Limb (tissue), 2 donors: Measurements from ENCODE around the gene PSMB3.

Source experiments
- DNase-seq, 2 donors: peaks; one replicate each; pipeline ENCODE4 v3.0.0-alpha.2; 2016; ENCODE audit errors: extremely low spot score in 2 of 2

Gene PSMB3

DNA sequence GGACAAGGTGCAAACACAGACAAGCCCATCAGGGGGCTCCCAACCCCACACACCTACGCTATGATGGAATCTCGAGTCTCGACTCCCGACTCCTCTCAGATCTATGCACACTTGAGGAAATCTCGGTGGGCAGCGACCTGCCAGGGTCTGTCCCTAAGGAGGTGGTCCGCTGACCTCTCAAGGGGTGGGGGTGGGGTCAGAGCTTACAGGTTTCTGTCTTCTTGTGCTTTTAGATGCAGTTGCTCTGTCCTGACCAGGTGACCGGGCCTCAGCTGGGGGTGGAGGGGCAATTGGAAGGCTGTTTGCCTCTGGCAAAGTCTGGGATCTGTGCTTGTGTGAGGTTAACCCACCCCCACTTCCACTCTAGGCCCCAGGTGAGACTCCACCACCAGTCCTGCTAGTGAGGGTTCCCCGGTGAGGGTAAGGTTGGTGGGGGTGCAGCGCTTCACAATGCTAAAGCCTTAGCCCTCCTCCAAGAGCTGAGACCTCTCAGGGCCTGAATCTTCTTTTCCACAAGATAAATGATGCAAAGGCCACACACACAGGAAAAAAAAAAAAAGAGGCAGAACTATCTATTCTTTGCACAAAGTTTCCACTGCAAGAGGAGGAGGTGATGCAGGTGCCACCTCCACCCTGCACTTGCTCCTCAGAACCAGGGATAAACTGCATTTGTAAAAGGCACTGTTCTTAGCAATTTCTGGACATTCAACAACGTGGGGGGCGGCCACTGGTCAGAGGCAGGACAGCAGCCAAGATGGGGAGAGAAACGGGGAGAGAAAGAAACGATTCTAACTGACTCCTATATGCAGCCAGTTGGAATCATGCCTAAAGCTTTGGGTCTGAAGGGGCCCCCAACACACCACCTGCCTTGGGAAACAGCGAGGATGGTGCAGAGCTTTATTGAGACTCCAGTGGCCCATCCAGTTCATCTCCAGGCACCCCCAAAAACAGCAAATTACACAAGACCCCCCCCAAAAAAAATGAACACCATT is 18.3 kb upstream of the PSMB3 start:
- peak in 1 of 2 donors; percentile 39 for DNase-seq

DNA sequence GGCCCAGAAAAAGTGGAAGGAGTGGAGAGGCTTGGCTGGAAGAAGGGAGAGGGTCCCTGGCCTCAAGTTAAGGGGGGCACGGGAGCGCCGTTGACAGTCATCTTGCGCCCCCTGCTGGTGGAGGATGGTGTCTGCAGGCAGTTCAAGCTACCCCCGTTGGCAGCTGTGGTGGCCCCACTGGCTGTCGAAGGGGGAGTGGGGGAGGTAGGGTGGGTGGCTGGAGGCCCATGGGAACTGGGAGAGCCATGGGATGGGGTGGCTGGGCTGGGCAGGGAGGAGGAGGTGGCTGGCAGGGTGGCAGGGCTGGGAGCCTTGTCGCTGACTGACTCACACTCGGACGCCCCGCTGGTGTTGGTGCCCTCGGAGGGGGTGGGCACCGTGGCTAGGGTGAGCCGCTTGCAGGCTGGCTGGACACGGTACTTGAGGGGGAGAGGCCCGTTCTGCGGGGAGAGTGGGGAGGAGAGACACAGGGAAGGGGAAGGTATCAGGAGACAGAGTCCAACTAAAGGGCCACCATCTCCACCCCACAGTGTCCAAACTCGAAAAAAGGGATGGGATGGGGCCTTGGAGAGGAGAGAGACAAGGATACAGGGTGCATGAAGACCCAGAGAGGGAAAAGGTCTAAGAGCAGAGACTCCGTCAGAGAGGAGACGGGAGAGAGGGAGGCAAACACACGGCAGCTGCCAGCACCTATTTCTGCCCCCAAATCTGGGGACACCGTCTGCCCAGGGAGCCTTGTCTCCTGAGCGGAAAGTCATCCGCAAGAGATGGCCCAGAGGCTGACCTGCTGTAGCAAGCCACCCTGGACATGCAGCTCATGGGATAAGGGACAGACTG is 17.2 kb upstream of the PSMB3 start:
- DNase-seq = peak in 1 of 2 donors; percentile 86

DNA sequence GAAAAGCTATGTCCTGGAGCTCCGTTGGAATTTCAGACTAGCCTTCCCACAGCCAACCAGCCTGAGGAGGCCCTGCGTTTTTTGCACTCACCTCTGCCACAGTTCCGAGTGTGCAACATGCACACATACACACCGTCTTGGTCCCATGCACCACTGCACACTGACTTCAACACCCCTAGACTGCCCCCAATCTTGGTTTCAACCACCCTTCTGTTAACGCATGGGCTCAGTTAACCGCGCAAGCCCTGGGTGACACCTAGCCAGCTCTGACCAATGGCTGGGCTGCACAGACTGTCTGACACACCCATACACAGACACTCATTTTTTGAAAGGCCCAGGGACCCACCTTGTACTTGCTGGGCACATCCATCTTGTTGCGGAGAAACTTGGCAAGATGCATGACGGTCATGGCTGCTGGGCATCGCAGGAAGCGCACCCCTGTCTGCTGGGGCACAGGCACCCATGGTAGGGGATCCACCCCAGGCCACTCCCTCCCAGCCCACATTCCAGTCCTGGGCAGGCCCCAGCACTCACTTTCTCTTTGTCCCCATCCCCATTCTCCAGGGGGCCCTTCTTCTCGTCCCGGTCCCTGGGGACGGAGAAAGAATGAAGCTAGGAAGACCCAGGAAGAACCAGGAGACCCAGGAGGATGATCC is 14.4 kb upstream of the PSMB3 start:
- DNase-seq = no peak

DNA sequence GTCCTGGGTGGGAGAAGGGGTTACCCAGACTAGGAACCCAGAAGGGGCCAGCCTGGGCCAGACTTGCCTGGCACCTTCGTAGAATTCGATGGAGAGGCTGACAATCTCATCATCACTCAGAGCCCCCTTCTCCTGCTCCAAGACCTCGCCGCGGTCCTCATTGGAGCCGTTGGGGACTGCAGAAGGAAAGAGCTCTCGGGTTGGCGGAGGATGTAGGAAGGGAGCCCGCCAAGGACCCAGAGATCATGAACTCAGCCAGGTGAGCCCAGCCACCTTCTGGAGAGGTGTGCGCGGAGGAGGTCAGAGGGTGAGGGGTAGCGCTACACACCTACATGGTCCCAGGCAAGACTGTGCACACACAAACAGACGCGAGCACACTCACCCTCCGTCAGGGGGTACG is 13.9 kb upstream of the PSMB3 start:
- no peak for DNase-seq

DNA sequence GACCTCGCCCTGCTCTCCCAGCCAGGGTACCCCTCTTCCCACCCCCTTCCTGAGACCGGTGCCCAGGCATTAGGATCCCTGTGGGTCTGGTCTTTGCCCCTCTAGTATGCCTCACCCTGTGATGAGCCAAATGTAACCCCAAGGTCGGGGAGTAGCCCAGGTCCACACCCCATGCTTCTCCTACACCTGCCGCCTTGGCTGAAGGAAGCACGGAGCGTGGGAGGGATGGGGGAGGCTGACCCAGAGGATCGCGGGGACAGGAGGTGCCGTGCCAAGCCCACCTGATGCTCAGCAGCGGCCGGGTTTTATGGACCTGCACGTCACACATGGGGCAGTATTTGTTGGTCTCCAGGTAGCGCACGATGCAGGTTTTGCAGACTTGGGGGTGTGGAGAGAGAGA is 13.2 kb upstream of the PSMB3 start:
- no peak for DNase-seq

DNA sequence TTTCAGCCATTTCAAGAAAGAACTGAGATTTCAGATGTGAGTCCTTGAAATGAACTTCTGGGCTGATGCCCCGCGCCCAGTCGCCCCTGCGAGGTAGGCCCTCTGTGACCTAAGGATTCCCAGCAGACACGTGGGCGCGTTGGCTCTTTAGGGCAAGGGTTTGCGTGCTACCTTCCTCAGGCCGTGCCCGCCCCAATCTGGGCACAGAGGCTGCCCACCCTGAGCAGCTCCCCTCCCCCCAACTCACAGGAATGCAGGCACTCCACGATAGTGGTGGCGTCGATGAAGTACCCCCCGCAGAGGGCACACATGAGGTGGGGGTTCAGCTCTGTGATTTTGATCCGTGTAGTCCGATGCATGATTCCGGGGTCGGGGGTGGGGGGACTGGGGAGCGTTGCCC is 12.5 kb upstream of the PSMB3 start:
- DNase-seq = no peak

DNA sequence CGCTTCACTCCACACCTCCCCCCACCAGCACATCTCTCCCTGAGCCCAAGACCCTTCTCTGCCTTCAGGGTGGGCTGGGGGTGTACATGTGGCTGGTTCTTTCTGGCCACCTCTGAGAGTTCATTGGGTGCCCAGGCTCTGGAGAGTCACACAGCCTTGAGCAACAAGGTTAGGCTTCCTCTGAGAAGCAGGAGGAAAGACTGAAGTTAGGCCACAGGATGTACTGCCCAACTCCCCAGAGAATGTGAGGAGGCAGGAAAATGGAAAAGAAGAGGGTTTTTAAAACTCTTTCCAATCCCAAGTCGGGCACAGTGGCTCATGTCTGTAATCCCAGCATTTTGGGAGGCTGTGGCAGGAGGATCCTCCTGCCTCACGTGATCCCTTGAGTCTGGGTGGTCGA is 11.7 kb upstream of the PSMB3 start:
- DNase-seq = no peak

DNA sequence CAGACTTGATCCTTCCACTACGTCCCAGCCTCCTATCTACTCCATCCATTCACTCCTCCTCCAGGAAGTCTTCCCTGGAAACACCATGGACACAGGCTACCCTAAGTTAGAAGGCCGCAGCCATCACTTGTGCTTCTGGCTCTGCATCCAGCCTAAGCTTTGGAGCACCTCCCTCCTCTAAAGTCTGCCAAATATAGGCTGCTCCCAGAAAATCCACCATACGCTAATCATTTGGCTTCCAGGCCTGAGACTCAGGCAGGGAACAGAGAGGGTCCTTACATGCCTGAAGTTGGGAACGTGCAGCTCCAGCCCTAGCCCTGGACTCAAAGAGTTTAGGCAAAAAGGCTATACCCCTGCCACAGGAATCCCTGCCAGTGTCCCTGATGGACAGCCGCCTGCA is 11.1 kb upstream of the PSMB3 start:
- DNase-seq = peak in 1 of 2 donors; percentile 31

DNA sequence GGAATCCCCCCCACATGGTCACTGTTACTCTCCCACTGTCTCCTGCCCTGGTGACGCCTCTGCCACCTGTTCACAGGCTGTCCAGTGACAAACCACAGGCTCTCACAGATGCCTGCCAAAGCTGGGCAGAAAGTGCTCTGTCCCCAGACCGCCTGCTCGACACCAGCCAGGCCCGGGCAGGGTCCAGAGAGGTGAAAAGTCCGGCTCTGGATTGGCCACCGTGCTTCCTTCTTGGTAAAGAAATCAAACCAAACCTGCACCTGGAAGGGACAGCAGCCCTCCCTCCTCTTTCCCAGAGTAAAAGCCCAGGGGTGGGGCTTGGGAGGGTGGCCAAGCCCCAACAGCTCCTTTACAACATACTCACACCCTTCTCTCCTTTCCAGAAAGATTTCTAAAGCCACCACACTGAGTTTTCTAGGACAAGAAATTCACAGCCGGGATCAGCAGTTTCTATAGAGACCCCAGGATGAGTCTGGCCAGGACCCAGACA is 10.6 kb upstream of the PSMB3 start:
- peak in 1 of 2 donors; percentile 82 for DNase-seq

DNA sequence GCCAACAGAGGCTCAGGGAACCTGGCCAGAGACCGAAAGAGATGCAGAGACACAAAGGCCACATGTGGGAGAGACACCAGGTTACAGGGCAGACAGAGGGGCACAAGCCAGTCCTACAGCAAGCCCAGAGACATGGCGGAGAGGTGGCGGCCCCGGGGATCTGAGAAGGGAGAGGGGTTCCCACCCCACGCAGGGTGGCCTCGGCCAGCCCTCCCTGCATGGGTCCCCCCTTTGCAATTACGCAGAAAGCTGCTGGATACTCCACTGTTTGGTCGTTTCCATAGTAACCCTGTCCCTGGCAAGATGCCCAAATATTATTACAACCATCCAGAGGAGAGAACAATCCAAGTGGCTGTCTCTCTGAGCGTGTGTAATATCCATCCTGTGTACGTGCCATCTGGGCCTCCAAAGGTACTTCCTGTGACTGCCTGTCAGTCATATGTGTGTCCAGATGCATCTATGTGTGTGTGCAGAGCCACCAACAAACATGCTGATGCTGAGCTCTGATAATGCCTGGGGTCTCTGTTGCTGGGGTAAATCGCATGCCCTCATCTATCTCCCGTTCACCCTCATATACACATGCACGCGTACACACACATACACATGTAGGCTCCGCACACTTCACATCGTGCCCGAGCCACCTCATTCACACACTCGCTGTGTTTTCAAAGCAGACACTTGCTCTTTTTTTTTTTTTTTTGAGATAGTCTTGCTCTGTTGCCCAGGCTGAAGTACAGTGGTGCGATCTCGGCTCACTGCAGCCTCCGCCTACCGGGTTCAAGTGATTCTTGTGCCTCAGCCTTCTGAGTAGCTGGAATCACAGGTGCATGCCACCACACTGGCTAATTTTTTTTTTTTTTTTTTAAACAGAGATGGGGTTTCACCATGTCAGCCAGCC is 9.9 kb upstream of the PSMB3 start:
- DNase-seq = peak; percentile 89 to 95

DNA sequence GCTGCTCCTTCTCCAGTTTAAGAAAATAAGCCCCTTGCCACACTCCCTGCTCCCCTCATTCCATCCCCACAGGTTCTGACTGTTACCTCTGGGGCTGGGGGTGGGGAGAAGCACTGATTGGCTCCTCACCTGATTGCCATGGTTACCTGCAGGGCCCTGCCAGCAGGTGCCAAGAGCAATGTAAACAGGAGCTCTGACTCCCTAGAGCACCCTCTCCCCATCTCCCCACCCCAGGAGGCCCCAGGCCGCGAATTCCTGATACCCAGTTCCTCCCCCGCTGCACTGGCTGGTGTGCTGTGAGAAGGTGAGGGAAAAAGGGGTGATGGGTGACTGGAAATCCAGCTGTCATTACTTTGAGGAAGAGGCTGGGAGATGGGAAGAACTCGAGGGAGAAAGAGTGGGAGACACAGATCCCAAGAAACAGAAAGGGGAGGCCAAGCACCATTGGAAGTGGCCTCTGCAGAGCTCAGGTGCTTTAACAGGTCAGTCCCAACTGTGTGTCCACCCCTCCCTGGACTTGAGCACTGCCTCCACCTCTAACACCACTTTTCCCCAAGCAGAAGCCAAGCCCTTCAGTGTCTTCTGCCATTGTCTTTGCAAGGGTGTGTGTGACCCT is 8.9 kb upstream of the PSMB3 start:
- DNase-seq = no peak

DNA sequence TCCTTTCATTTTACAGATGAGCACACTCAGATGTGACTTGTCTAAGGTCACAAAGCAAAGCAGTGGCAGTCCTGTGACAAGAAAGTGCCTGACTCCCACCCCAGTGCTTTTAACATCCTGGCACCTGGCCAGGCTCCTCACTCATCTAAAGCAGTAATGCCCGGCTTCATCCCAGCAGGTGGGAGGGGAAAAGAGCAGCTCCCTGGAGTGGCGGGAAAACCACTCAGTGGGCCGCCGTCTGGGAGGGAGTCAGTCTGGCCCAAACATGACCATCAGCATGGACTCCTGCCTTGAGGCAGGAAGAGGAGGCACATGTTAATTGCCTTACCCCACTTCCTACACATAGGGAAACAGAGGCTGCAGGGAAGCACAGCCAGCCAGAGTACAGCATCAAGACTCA is 7.0 kb upstream of the PSMB3 start:
- DNase-seq = no peak

DNA sequence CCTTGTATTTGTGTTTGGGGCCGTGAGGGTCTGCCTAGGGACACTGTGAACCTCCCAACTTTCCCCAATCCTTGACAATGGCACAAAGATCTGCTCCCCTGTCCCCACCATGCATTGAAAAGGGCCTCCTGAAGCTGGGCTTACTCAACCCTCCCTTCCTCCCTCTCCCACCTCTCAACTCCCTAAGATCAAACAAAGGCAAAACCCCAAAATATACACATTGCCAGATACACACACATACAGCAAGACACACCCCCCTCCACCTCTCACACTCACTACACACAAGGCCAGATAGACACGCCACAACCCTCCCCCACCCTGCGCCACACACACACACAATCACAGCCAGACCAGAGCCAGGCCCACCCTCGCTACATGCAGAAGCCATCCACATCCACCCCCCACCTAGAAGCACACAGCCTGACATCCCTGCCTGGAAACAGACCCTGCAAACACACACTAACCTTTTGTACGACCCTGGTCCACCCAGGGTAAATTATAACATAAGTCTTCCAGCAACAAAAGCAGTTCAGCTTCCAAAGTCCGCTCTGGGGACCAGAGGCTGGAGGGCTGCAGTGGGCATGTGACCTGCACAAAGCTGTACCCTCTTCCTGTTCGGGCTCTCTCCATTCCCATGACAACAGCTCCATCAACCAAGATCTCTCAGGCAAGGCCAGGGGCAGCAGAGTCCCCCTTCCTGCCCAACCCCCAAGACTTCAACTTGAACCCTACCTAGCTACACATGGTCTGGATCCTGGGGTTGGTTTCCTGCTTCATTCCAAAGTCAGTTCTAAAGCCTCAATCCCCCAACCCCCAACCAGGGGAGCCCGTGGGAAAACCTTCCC is 6.3 kb upstream of the PSMB3 start:
- DNase-seq = no peak

DNA sequence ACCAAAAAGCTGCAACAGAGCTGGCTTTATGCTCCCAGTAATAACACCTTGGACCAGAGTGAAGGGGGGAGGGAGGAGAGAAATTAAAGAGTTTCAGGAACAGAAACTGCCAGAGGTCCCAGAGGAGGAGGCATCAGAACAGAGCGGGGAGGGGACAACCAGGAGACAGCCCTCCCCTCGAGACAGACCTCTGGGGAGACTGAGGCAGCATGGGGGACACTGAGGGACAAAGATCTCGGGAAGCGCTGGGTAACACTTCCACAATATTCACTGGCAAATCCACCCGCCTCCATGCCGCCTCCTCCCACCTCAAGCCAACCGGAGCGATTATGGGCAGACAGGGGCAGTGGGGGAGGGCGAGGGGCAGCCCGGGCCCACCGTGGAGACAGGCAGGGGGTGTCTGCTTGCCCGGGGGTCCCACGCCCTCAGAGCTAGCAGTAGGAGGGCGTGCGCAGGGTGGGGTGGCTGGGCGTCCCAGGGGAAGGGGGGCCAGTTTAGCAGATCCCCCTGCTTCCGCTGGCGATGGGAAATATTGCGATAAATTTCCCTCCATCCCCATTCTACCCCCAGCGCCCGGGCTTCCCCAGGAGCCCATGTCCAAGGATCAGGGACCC is 5.6 kb upstream of the PSMB3 start:
- DNase-seq = no peak

DNA sequence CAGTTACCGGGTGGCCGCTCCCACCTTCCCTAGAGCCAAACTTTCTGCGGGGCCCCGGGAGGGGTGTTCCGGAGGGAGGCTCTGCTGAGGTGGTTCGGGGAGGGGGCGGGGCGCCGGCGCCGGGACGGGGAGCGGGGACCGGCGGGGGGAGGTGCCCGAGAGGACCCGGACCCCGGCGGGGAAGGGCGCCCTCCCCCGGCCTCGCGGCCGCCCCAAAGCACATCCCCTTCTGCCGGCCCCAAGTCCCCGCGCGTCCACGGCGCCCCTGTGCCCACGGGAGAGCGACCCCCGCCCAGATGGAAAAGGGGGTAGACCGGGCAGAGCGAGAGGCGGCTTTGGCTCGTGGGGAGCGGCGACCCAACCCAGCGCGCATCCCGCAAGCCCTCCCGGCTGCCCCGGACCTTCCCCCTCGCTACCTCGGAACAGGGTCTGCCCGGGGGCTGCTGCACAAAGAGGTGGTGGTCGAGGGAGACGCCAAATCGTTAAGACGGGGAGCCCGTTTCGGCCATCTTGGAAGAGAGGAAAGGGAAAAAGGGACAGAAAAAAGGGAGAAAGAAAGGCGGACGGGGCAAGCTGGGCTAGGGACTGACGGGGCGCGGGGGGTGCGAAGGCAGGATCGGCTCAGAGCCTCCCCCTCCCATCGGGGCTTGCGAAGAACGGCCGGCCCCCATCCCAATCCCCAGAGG is 4.9 kb upstream of the PSMB3 start:
- peak in 1 of 2 donors; percentile 85 for DNase-seq

DNA sequence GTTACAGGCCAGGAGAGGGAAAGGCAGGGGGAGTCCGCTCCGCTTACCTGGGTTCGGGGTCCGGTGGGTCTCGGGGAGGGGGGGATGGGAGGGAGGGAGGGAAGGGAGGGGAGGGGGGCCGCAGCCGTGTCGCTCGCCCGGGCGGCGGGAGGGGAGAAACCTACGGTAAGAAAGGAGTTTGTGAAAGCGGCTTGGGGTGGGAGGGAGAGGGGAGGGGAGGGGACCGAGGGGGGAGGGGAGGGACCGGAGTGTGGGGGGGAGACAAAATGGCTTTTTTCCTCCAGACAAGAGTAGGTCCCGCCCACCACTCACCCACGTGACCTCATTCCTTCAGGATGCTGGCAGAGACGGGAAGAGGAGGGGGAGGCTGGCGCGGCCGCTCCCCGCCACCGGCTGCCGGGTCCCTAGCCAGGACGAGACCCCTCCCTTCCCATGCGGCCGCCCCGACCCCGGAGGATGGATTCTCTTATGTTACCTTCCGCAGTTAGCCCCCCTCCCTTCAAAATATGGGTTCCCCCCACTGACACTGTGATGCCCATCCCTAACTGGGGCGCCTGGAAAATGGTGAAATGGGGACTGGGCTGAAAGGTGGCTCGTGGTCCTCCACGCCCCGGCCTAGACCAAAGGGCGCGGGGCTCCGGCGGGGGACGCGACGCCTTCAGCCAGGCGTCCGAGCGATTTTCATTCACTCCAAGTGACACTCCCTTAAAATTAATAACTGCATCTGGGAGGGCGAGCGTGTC is 4.2 kb upstream of the PSMB3 start, which contains the start of gene PCGF2:
TSS of gene PCGF2 (minus strand) at position 188 of the 743 bp plus-strand sequence. CDS start 7,934 bp downstream, outside the sequence.
- DNase-seq = peak; percentile 93 to 96

DNA sequence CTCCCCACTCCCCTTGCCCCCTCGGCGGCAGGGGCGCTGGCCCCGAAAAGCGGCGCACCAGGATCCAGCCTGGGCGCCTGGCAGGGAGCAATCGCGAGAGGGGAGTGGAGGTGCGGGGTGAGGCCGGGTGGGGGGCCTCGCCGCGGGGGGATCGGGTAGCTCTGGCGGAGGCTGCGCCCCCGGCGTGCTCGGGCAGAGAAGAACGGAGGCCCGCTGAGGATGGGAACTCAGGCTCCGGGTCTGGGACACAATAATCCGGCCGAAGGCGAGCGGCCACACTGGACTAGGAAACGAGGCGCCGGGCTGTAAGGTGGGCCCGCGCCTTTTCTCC is 3.7 kb upstream of the PSMB3 start:
- peak in 1 of 2 donors; percentile 70 for DNase-seq
